Peyer's patch (tissue), 4 donors: ENCODE data around the gene EEF1A2. TPM values are rescaled to one million over a fixed set of nuclear protein-coding genes. Genes with fewer than 3 reads are reported as not detected.

Experiments used
- DNase-seq, 3 donors: peaks; one replicate each; pipeline ENCODE4 v3.0.0-alpha.2; 2017 to 2019
- H3K27ac ChIP-seq, 4 donors: fragments of 200-600 bp; sonication (generic); one replicate each; pipeline ENCODE4 v1.5.1; 2016 to 2019
- H3K27me3 ChIP-seq, 2 donors: fragments of 200-600 bp; sonication (generic); one replicate each; pipeline ENCODE4 v1.5.1; 2019
- H3K36me3 ChIP-seq, 3 donors: fragments of 200-600 bp; sonication (generic); one replicate each; pipeline ENCODE4 v1.5.1; 2016 to 2019
- H3K4me1 ChIP-seq, 4 donors: fragments of 200-600 bp; sonication (generic); one replicate each; pipeline ENCODE4 v1.5.1; 2016 to 2019
- H3K4me3 ChIP-seq, 4 donors: fragments of 200-600 bp; sonication (generic); 1 replicate in 3 of 4; 2 replicates in 1 of 4; pipeline ENCODE4 v1.5.1; 2016 to 2019; ENCODE audit warnings: mild to moderate bottlenecking in 1 of 4
- H3K9me3 ChIP-seq, 4 donors: fragments of 200-600 bp; sonication (generic); one replicate each; pipeline ENCODE4 v1.5.1; 2016 to 2019; ENCODE audit warnings: mild to moderate bottlenecking in 1 of 4
- POLR2A ChIP-seq, 2 donors: fragments of 450-650 bp; IDR thresholded peaks; one replicate each; pipeline ENCODE4 v1.5.1; 2017; ENCODE audit warnings: antibody characterized with exemption in 2 of 2, mild to moderate bottlenecking in 2 of 2, moderate library complexity in 2 of 2
- total RNA-seq, 4 donors: library from RNA; depleted of rRNA; stranded (reverse); fragments of >200 nt; gene quantifications; one replicate each; pipeline ENCODE4 v1.1.0, GENCODE V29; 2016
- TF ChIP-seq, protein P1 (sequence below), 6 experiments: fragments of 450-650 bp in 4 of 6; fragments of 200-600 bp in 2 of 6; sonication (generic) in 1 of 6; IDR thresholded peaks; one replicate each; pipeline ENCODE4 v1.5.1; 2017 to 2019; ENCODE audit warnings: antibody characterized with exemption in 6 of 6, mild to moderate bottlenecking in 3 of 6, moderate library complexity in 1 of 6

Gene EEF1A2
- total RNA-seq, 4 donors from 2014 or later: 0.67 to 3.3 (median 2.1) TPM

DNA sequence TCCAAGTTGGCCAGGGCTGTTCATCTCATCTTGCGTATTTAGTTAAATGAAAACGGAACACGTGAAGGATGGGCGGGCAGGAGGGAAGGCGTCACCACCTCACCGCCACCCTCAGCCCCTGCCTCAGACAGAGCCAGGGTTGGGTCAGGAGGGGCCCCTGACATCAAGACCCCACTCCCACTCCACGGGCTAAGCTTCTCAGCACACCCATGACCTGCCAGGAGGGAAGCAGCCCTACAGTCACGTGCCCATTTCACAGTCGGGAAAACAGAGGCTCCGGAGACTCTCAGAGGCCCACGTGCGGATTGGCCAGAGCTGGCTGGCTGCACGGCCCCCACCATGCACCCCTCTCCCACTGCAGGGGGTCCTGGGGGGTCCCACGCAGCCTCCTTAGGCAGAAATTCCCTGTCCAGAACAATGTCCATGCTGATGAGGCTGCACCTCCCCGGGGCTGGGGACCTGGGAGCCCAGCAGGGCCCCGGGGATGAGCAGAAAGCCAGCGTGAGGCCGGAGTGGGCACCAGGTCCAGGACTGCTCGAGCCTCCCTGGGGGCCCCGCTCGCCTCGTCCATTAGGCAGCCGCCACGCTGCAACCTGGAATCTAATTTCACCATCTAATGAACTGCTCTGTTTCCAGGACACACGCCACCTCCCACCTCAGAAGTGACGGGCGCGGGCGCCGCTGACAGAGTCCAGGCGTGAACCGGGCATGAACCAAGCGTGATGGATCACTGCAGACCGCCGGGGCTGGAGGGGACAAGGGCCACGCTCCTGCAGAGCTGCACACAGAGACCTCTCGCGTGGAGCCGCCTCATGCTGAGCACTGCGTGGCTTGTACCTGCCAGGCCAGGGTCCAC is 42.2 kb downstream of the EEF1A2 start:
- Histone ChIP-seq H3K4me3 (no peak overlapping the region), H3K27ac (no peak overlapping the region), H3K4me1 (peaks cover 0 to 5% (median 0%) of the 10 kb centered on the region in 4 donors), H3K27me3 (peaks cover 0 to 3% of the 10 kb centered on the region in 2 donors), H3K9me3 (no peaks in the 10 kb centered on the region), H3K36me3 (no peaks in the 10 kb centered on the region)
- no peak for TF ChIP-seq POLR2A (IDR thresholded peaks at IDR 0.05)
- TF ChIP-seq, protein P1, sequence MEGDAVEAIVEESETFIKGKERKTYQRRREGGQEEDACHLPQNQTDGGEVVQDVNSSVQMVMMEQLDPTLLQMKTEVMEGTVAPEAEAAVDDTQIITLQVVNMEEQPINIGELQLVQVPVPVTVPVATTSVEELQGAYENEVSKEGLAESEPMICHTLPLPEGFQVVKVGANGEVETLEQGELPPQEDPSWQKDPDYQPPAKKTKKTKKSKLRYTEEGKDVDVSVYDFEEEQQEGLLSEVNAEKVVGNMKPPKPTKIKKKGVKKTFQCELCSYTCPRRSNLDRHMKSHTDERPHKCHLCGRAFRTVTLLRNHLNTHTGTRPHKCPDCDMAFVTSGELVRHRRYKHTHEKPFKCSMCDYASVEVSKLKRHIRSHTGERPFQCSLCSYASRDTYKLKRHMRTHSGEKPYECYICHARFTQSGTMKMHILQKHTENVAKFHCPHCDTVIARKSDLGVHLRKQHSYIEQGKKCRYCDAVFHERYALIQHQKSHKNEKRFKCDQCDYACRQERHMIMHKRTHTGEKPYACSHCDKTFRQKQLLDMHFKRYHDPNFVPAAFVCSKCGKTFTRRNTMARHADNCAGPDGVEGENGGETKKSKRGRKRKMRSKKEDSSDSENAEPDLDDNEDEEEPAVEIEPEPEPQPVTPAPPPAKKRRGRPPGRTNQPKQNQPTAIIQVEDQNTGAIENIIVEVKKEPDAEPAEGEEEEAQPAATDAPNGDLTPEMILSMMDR (IDR thresholded peaks at IDR 0.05): no peak
- no peak for DNase-seq

DNA sequence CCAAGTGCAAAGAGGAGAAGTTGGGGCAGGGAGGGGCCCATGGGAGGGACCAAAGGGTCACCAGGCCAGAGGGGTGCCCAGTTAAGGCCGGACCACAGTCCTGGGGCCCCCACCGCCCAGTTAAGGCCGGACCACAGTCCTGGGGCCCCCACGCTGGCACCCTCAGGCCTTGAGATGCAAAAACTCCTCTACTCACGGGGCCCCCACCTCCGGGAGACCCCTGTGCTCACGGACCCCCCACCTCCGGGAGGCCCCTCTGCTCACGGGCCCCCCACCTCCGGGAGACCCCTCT is 43.4 kb downstream of the EEF1A2 start:
- Histone ChIP-seq H3K9me3 (no peaks in the 10 kb centered on the region), H3K4me1 (peaks cover 0 to 5% (median 0%) of the 10 kb centered on the region in 4 donors), H3K27ac (no peak overlapping the region), H3K4me3 (no peak overlapping the region), H3K36me3 (no peaks in the 10 kb centered on the region), H3K27me3 (peaks cover 0 to 3% of the 10 kb centered on the region in 2 donors)
- DNase-seq: no peak
- TF ChIP-seq, protein P1 (IDR thresholded peaks at IDR 0.05): no peak
- no peak for TF ChIP-seq POLR2A (IDR thresholded peaks at IDR 0.05)

DNA sequence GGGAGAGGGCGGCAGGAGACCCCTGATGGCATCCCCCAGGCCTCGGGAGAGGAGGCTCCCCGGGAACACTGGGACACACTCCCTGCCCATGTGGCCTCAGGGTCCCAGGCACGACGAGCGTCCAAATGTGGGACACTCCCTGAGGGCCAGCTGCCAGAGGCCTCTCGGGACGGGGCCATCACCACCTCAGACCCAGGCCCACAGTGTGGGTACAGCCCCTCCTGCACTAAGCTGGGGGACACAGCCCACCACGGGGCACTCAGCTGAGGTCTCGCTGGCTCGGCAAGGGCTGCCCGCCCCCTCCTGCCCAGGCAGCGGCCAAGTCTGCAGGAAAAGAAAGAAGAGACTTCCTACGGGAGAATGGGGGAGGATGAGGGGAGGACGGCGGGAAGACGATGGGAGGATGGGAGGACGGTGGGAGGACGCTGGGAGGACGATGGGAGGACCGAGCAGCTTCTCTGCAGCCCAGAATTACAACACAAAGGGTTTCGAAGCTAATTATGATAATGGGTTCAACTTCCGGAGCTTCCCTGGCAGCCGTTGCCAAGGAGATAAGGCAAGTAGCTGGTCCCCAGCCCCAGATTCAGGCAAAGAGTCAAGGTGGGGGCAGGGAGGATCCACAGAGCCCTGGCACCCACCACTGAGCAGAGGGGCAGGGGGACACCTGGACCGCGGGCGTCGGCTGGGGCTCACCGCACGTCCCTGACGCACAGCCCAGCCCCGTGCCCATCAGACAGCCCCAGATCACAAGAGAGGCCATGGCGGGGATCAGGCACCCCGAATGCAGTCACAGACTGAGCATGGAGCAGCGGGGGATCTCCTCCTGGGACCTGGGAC is 43.9 kb downstream of the EEF1A2 start:
- Histone ChIP-seq H3K27ac (no peak overlapping the region), H3K4me3 (no peak overlapping the region), H3K9me3 (no peaks in the 10 kb centered on the region), H3K4me1 (peaks cover 0 to 5% (median 0%) of the 10 kb centered on the region in 4 donors), H3K36me3 (no peaks in the 10 kb centered on the region), H3K27me3 (peaks cover 0 to 3% of the 10 kb centered on the region in 2 donors)
- TF ChIP-seq, protein P1 (IDR thresholded peaks at IDR 0.05): no peak
- DNase-seq: no peak

DNA sequence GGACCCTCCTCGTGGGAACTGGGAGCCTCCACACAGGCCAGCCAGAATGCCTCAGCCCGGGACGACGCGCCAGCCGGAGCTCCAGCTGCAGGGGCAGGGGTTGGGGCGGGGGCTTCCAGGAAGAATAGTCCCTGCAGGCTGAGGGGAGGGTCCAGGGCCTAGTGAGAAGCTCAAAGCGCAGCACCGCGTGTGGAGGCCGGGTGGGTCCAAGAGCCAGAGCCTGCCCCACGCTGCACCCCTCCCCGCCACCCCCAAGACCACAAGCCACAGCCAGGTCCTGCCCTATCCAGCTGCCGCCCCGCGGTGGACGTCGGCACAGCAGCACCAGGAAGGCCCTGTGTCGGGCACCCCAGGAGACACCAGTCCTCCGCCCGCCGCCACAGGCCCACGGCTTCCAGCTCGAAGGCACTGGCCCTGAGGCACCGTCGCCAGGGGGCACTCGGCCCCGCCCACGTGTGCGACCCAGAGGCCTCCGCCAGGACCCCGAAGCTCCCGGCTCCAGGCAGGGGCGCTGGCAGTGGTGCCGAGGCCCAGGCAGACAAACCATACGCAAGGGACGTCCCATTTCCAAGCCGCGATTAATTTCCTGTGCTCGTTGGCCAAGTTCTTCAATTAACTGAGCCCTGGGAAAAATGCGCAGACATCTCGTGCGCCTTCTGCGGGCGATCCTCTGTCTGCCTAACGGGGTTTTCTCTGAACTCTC is 45.9 kb downstream of the EEF1A2 start:
- Histone ChIP-seq H3K4me1 (peaks cover 0 to 5% (median 0%) of the 10 kb centered on the region in 4 donors), H3K27me3 (peaks cover 0 to 3% of the 10 kb centered on the region in 2 donors), H3K9me3 (no peaks in the 10 kb centered on the region), H3K4me3 (no peak overlapping the region), H3K36me3 (no peaks in the 10 kb centered on the region), H3K27ac (no peak overlapping the region)
- TF ChIP-seq, protein P1 (IDR thresholded peaks at IDR 0.05): no peak
- no peak for TF ChIP-seq POLR2A (IDR thresholded peaks at IDR 0.05)
- no peak for DNase-seq

DNA sequence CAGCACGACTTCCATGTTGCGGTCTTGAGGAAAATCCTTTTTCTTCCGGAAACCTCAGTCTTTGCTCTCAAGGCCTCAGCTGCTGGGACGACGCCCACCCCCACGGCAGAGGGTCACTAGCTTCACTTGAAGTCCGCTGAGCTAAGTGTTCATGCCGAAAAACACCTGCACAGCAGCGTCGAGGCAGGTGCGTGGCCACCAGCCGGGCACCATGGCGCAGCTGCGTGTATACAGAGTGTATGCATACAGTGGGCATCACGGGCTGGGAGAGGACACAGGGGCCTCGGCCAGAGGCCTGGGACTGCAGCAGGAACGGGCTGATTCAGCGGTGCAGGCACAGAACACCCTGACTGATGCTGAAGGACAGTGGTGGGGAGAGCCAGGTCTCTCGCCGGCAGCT is 46.5 kb downstream of the EEF1A2 start:
- TF ChIP-seq, protein P1 (IDR thresholded peaks at IDR 0.05): no peak
- TF ChIP-seq POLR2A (IDR thresholded peaks at IDR 0.05): no peak
- Histone ChIP-seq H3K4me3 (no peak overlapping the region), H3K9me3 (no peaks in the 10 kb centered on the region), H3K27me3 (peaks cover 0 to 3% of the 10 kb centered on the region in 2 donors), H3K36me3 (no peaks in the 10 kb centered on the region), H3K4me1 (peaks cover 0 to 5% (median 0%) of the 10 kb centered on the region in 4 donors), H3K27ac (no peak overlapping the region)
- no peak for DNase-seq
